ENCODE measurements around the gene TMEM198.

Gene TMEM198

DNA sequence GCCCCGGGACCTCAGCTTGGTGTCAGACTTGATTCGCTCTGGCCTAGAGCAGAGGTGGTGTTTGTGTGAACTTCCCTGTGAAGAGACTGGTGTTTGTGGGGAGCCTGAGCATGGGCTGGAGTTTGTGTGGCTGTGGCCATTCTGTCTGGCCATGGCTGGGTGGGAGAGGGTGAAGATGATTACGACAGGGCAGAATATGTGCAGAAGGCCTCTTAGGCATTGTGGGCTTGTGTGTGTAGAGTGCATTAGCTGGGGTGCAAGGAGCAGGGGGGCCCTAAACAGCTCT is 17.0 kb downstream of the TMEM198 start:
- no peaks in the 10 kb centered on the region for H3K27me3 ChIP-seq (ENCODE audit: control insufficient read depth in 1 of 2, insufficient read depth in 2 of 2, low read length in 2 of 2)
- H3K4me1 ChIP-seq (ENCODE audit: insufficient read depth, low read length): peaks cover 7% of the 10 kb centered on the region
- peaks cover 28% of the 10 kb centered on the region for H3K36me3 ChIP-seq (ENCODE audit: insufficient read depth, low read length)
- no peak overlapping the region for H3K9ac ChIP-seq (ENCODE audit: low read length)
- no peaks in the 10 kb centered on the region for H3K9me3 ChIP-seq (ENCODE audit: low read length)
- no peak overlapping the region for H3K4me3 ChIP-seq (ENCODE audit: low read depth in 1 of 2, low read length in 2 of 2)
- H3K27ac ChIP-seq (ENCODE audit: low read depth, low read length): no peak overlapping the region

GRCh38 chr2:219561179-219562048 is 17.6 kb downstream of the TMEM198 start:
- H3K4me1 ChIP-seq (ENCODE audit: insufficient read depth, low read length): peaks cover 7% of the 10 kb centered on the region
- H3K9ac ChIP-seq (ENCODE audit: low read length): no peak overlapping the region
- H3K36me3 ChIP-seq (ENCODE audit: insufficient read depth, low read length): peaks cover 32% of the 10 kb centered on the region
- no peaks in the 10 kb centered on the region for H3K27me3 ChIP-seq (ENCODE audit: control insufficient read depth in 1 of 2, insufficient read depth in 2 of 2, low read length in 2 of 2)
- H3K27ac ChIP-seq (ENCODE audit: low read depth, low read length): no peak overlapping the region
- no peak overlapping the region for H3K4me3 ChIP-seq (ENCODE audit: low read depth in 1 of 2, low read length in 2 of 2)
- no peaks in the 10 kb centered on the region for H3K9me3 ChIP-seq (ENCODE audit: low read length)

GRCh38 chr2:219562049-219563020 is 18.5 kb downstream of the TMEM198 start:
- Histone ChIP-seq H3K27ac (ENCODE audit: low read depth, low read length) (no peak overlapping the region), H3K36me3 (ENCODE audit: insufficient read depth, low read length) (peaks cover 32% of the 10 kb centered on the region), H3K9ac (ENCODE audit: low read length) (no peak overlapping the region), H3K4me3 (ENCODE audit: low read depth in 1 of 2, low read length in 2 of 2) (no peak overlapping the region), H3K9me3 (ENCODE audit: low read length) (no peaks in the 10 kb centered on the region), H3K27me3 (ENCODE audit: control insufficient read depth in 1 of 2, insufficient read depth in 2 of 2, low read length in 2 of 2) (no peaks in the 10 kb centered on the region), H3K4me1 (ENCODE audit: insufficient read depth, low read length) (peaks cover 7% of the 10 kb centered on the region)

DNA sequence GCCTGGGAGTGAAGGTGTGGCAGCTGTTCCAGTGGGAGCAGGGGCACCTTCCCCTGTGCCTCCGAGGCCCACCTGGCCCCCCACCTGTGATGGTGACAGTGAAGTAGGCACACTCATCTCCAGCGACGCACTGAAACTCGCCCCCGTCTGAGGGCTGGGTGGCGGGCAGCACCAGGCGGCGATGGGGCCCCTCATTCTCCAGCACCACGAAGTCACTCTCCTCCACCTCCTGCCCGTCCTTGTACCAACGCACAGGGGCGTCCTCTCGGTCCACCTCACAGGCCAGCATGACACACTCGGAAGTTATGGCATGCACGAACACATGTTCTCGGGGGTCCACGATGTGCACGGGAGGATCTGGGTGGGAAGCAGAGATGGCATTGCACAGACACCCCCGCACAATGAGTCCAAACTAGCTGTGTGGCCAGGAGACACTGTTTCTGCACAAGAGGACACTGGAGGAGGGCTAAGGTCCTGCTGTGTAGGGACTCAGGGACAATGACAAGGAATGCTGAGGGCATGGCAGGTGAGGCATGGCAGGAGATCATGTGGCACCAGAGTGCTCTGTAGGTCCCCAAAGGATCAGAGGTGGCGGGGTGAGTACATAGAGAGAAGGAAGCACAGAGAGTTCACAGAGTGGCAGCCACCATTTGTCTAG is 19.6 kb downstream of the TMEM198 start:
- peaks cover 7% of the 10 kb centered on the region for H3K4me1 ChIP-seq (ENCODE audit: insufficient read depth, low read length)
- H3K27me3 ChIP-seq (ENCODE audit: control insufficient read depth in 1 of 2, insufficient read depth in 2 of 2, low read length in 2 of 2): no peaks in the 10 kb centered on the region
- H3K36me3 ChIP-seq (ENCODE audit: insufficient read depth, low read length): peaks cover 32% of the 10 kb centered on the region
- no peak overlapping the region for H3K4me3 ChIP-seq (ENCODE audit: low read depth in 1 of 2, low read length in 2 of 2)
- no peaks in the 10 kb centered on the region for H3K9me3 ChIP-seq (ENCODE audit: low read length)
- no peak overlapping the region for H3K9ac ChIP-seq (ENCODE audit: low read length)
- H3K27ac ChIP-seq (ENCODE audit: low read depth, low read length): no peak overlapping the region

- Histone ChIP-seq H3K9me3 (ENCODE audit: low read length) (no peaks in the 10 kb centered on the region), H3K27ac (ENCODE audit: low read depth, low read length) (no peak overlapping the region), H3K27me3 (ENCODE audit: control insufficient read depth in 1 of 2, insufficient read depth in 2 of 2, low read length in 2 of 2) (no peaks in the 10 kb centered on the region), H3K9ac (ENCODE audit: low read length) (no peak overlapping the region), H3K4me3 (ENCODE audit: low read depth in 1 of 2, low read length in 2 of 2) (no peak overlapping the region), H3K36me3 (ENCODE audit: insufficient read depth, low read length) (peaks cover 41% of the 10 kb centered on the region), H3K4me1 (ENCODE audit: insufficient read depth, low read length) (peaks cover 8% of the 10 kb centered on the region)
These were observed 21.6 kb downstream of the TMEM198 start for GRCh38 chr2:219565130-219566080.

- peaks cover 10% of the 10 kb centered on the region for H3K4me1 ChIP-seq (ENCODE audit: insufficient read depth, low read length)
- no peaks in the 10 kb centered on the region for H3K27me3 ChIP-seq (ENCODE audit: control insufficient read depth in 1 of 2, insufficient read depth in 2 of 2, low read length in 2 of 2)
- H3K4me3 ChIP-seq (ENCODE audit: low read depth in 1 of 2, low read length in 2 of 2): no peak overlapping the region
- peaks cover 38% of the 10 kb centered on the region for H3K36me3 ChIP-seq (ENCODE audit: insufficient read depth, low read length)
- H3K27ac ChIP-seq (ENCODE audit: low read depth, low read length): no peak overlapping the region
- no peak overlapping the region for H3K9ac ChIP-seq (ENCODE audit: low read length)
- no peaks in the 10 kb centered on the region for H3K9me3 ChIP-seq (ENCODE audit: low read length)
These were observed 22.8 kb downstream of the TMEM198 start for GRCh38 chr2:219566640-219567039.

DNA sequence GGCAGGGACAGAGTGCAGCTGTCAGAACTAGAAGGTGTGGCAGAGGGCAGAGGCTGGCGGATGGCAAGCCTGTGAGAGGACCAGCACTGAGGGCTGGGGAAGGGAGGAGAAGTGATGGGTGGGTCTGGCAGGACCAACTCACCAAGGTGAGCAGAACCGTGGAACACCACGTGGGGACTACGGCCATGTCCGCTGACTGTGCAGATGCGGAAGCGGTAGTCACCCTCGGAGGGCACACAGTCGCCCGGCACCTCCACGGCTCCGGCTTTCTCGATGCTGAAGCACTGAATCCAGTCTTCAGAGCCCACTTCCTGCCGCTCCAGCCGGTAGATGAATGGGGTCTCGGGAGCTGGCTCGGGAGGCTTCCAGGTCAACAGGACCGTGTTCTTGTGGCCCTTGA is 23.3 kb downstream of the TMEM198 start:
- H3K27me3 ChIP-seq (ENCODE audit: control insufficient read depth in 1 of 2, insufficient read depth in 2 of 2, low read length in 2 of 2): no peaks in the 10 kb centered on the region
- H3K9ac ChIP-seq (ENCODE audit: low read length): no peak overlapping the region
- H3K4me3 ChIP-seq (ENCODE audit: low read depth in 1 of 2, low read length in 2 of 2): no peak overlapping the region
- no peak overlapping the region for H3K27ac ChIP-seq (ENCODE audit: low read depth, low read length)
- H3K4me1 ChIP-seq (ENCODE audit: insufficient read depth, low read length): peaks cover 15% of the 10 kb centered on the region
- no peaks in the 10 kb centered on the region for H3K9me3 ChIP-seq (ENCODE audit: low read length)
- H3K36me3 ChIP-seq (ENCODE audit: insufficient read depth, low read length): peaks cover 33% of the 10 kb centered on the region

- Histone ChIP-seq H3K27me3 (ENCODE audit: control insufficient read depth in 1 of 2, insufficient read depth in 2 of 2, low read length in 2 of 2) (no peaks in the 10 kb centered on the region), H3K4me1 (ENCODE audit: insufficient read depth, low read length) (peaks cover 15% of the 10 kb centered on the region), H3K9me3 (ENCODE audit: low read length) (no peaks in the 10 kb centered on the region), H3K36me3 (ENCODE audit: insufficient read depth, low read length) (peaks cover 26% of the 10 kb centered on the region), H3K4me3 (ENCODE audit: low read depth in 1 of 2, low read length in 2 of 2) (no peak overlapping the region), H3K9ac (ENCODE audit: low read length) (no peak overlapping the region), H3K27ac (ENCODE audit: low read depth, low read length) (no peak overlapping the region)
These were observed 24.0 kb downstream of the TMEM198 start for GRCh38 chr2:219567791-219568361.

GRCh38 chr2:219569041-219569440 is 25.2 kb downstream of the TMEM198 start:
- H3K27ac ChIP-seq (ENCODE audit: low read depth, low read length): no peak overlapping the region
- H3K27me3 ChIP-seq (ENCODE audit: control insufficient read depth in 1 of 2, insufficient read depth in 2 of 2, low read length in 2 of 2): no peaks in the 10 kb centered on the region
- H3K4me3 ChIP-seq (ENCODE audit: low read depth in 1 of 2, low read length in 2 of 2): no peak overlapping the region
- H3K9ac ChIP-seq (ENCODE audit: low read length): no peak overlapping the region
- H3K9me3 ChIP-seq (ENCODE audit: low read length): no peaks in the 10 kb centered on the region
- peaks cover 15% of the 10 kb centered on the region for H3K36me3 ChIP-seq (ENCODE audit: insufficient read depth, low read length)
- H3K4me1 ChIP-seq (ENCODE audit: insufficient read depth, low read length): peaks cover 15% of the 10 kb centered on the region

DNA sequence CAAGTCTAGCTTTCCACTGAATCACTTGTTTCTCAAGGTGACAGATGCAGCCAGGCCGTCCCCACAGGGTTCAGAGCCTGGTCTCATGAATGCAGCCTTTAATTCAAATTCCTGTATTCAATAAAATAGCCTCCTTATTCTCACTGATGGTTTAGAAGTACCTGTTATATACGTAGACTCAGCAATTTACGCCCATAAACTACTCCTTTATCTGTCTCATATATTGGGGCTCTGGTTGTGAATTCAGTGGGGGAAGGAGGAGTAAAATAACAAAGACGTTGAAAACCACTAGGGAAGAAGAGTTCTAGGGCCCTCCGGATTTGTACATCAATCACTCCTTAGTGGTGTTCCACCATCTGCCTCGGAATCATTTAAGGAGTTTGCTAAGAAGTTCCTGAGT is 25.8 kb downstream of the TMEM198 start:
- H3K4me1 ChIP-seq (ENCODE audit: insufficient read depth, low read length): peaks cover 15% of the 10 kb centered on the region
- peaks cover 15% of the 10 kb centered on the region for H3K36me3 ChIP-seq (ENCODE audit: insufficient read depth, low read length)
- H3K9me3 ChIP-seq (ENCODE audit: low read length): no peaks in the 10 kb centered on the region
- H3K27ac ChIP-seq (ENCODE audit: low read depth, low read length): no peak overlapping the region
- H3K27me3 ChIP-seq (ENCODE audit: control insufficient read depth in 1 of 2, insufficient read depth in 2 of 2, low read length in 2 of 2): no peaks in the 10 kb centered on the region
- H3K4me3 ChIP-seq (ENCODE audit: low read depth in 1 of 2, low read length in 2 of 2): no peak overlapping the region
- H3K9ac ChIP-seq (ENCODE audit: low read length): no peak overlapping the region

Measured in muscle layer of colon (tissue), 2 donors.